ENCODE results near the gene LDLRAD4.

Gene LDLRAD4

GRCh38 chr18:13442451-13442850 lies 223.9 kb downstream of the LDLRAD4 start:
- Histone ChIP-seq H3K27me3 (ENCODE audit: control insufficient read depth in 3 of 3, insufficient read depth in 3 of 3, low read depth in 1 of 3, low read length in 3 of 3) (peaks cover 0 to 32% (median 14%) of the 10 kb centered on the region in 3 experiments), H3K14ac (ENCODE audit: low read length) (no peak overlapping the region), H2BK12ac (ENCODE audit: low read length) (no peak overlapping the region), H2BK120ac (ENCODE audit: low read depth, low read length) (no peak overlapping the region), H3K18ac (ENCODE audit: low read length) (peak overlapping the region; percentile 74), H2AFZ (ENCODE audit: low read length) (no peak overlapping the region), H3K4me3 (ENCODE audit: low read length in 2 of 2) (no peak overlapping the region), H3K23ac (ENCODE audit: low read depth, low read length, poor library complexity) (peak overlapping the region; percentile 58), H3K27ac (replicated peaks; ENCODE audit: low read length) (no peak overlapping the region), H3K4me1 (ENCODE audit: control insufficient read depth in 2 of 2, insufficient read depth in 1 of 2, low read depth in 1 of 2, low read length in 2 of 2) (peaks cover 0 to 6% of the 10 kb centered on the region in 2 donors), H4K91ac (ENCODE audit: low read depth, low read length, poor library complexity) (no peak overlapping the region), H2BK5ac (ENCODE audit: low read length) (no peak overlapping the region), H3K9me3 (replicated peaks in 1 of 2; ENCODE audit: control insufficient read depth in 2 of 2, insufficient read depth in 1 of 2, low read depth in 1 of 2, low read length in 2 of 2) (peaks cover 0 to 1% of the 10 kb centered on the region in 2 donors), H3K4ac (ENCODE audit: low read length) (no peak overlapping the region), H4K8ac (ENCODE audit: low read depth, low read length) (no peak overlapping the region), H3K4me2 (ENCODE audit: insufficient read depth, low read length, poor library complexity, severe bottlenecking) (no peak overlapping the region), H3K9ac (ENCODE audit: low read depth, low read length, poor library complexity) (peak overlapping the region; percentile 26), H2BK15ac (ENCODE audit: low read length) (no peak overlapping the region), H3K79me1 (ENCODE audit: low read depth, low read length) (peaks cover 3% of the 10 kb centered on the region), H2AK5ac (ENCODE audit: low read depth, low read length) (no peak overlapping the region), H3K36me3 (replicated peaks in 1 of 2; ENCODE audit: control insufficient read depth in 2 of 2, insufficient read depth in 2 of 2, low read length in 2 of 2) (peaks cover 0 to 2% of the 10 kb centered on the region in 2 donors)
- WGBS, 2 donors (ENCODE audit: extremely low coverage in 2 of 2, insufficient read length in 2 of 2, insufficient replicate concordance in 1 of 2): no CpG with 5 or more reads among the region's 17 CpGs
- DNase-seq (ENCODE audit: low spot score): no peak

GRCh38 chr18:13443552-13443951 lies 225.0 kb downstream of the LDLRAD4 start:
- Histone ChIP-seq H2BK5ac (ENCODE audit: low read length) (no peak overlapping the region), H2AK5ac (ENCODE audit: low read depth, low read length) (no peak overlapping the region), H2BK15ac (ENCODE audit: low read length) (no peak overlapping the region), H3K14ac (ENCODE audit: low read length) (no peak overlapping the region), H4K91ac (ENCODE audit: low read depth, low read length, poor library complexity) (no peak overlapping the region), H3K18ac (ENCODE audit: low read length) (no peak overlapping the region), H3K4me1 (ENCODE audit: control insufficient read depth in 2 of 2, insufficient read depth in 1 of 2, low read depth in 1 of 2, low read length in 2 of 2) (peaks cover 0 to 8% of the 10 kb centered on the region in 2 donors), H3K4me3 (ENCODE audit: low read length in 2 of 2) (no peak overlapping the region), H3K9ac (ENCODE audit: low read depth, low read length, poor library complexity) (no peak overlapping the region), H3K27ac (replicated peaks; ENCODE audit: low read length) (no peak overlapping the region), H3K36me3 (replicated peaks in 1 of 2; ENCODE audit: control insufficient read depth in 2 of 2, insufficient read depth in 2 of 2, low read length in 2 of 2) (peaks cover 0 to 2% of the 10 kb centered on the region in 2 donors), H2AFZ (ENCODE audit: low read length) (no peak overlapping the region), H4K8ac (ENCODE audit: low read depth, low read length) (no peak overlapping the region), H2BK120ac (ENCODE audit: low read depth, low read length) (no peak overlapping the region), H3K4ac (ENCODE audit: low read length) (no peak overlapping the region), H3K9me3 (replicated peaks in 1 of 2; ENCODE audit: control insufficient read depth in 2 of 2, insufficient read depth in 1 of 2, low read depth in 1 of 2, low read length in 2 of 2) (peaks cover 0 to 1% of the 10 kb centered on the region in 2 donors), H3K79me1 (ENCODE audit: low read depth, low read length) (peaks cover 3% of the 10 kb centered on the region), H2BK12ac (ENCODE audit: low read length) (no peak overlapping the region), H3K4me2 (ENCODE audit: insufficient read depth, low read length, poor library complexity, severe bottlenecking) (no peak overlapping the region), H3K23ac (ENCODE audit: low read depth, low read length, poor library complexity) (no peak overlapping the region), H3K27me3 (ENCODE audit: control insufficient read depth in 3 of 3, insufficient read depth in 3 of 3, low read depth in 1 of 3, low read length in 3 of 3) (peaks cover 0 to 43% (median 14%) of the 10 kb centered on the region in 3 experiments)
- no peak for DNase-seq (ENCODE audit: low spot score)
- WGBS, 2 donors (ENCODE audit: extremely low coverage in 2 of 2, insufficient read length in 2 of 2, insufficient replicate concordance in 1 of 2): no CpG with 5 or more reads among the region's 14 CpGs

- H3K14ac ChIP-seq (ENCODE audit: low read length): no peak overlapping the region
- H2BK120ac ChIP-seq (ENCODE audit: low read depth, low read length): no peak overlapping the region
- H2BK15ac ChIP-seq (ENCODE audit: low read length): no peak overlapping the region
- H4K8ac ChIP-seq (ENCODE audit: low read depth, low read length): no peak overlapping the region
- peaks cover 0 to 8% of the 10 kb centered on the region in 2 donors for H3K4me1 ChIP-seq (ENCODE audit: control insufficient read depth in 2 of 2, insufficient read depth in 1 of 2, low read depth in 1 of 2, low read length in 2 of 2)
- no peak for DNase-seq (ENCODE audit: low spot score)
- peak overlapping the region; percentile 83 for H3K23ac ChIP-seq (ENCODE audit: low read depth, low read length, poor library complexity)
- peaks cover 0 to 1% of the 10 kb centered on the region in 2 donors for H3K9me3 ChIP-seq (replicated peaks in 1 of 2; ENCODE audit: control insufficient read depth in 2 of 2, insufficient read depth in 1 of 2, low read depth in 1 of 2, low read length in 2 of 2)
- H3K4ac ChIP-seq (ENCODE audit: low read length): no peak overlapping the region
- H3K36me3 ChIP-seq (replicated peaks in 1 of 2; ENCODE audit: control insufficient read depth in 2 of 2, insufficient read depth in 2 of 2, low read length in 2 of 2): peaks cover 0 to 2% of the 10 kb centered on the region in 2 donors
- no CpG with 5 or more reads among the region's 8 CpGs for WGBS, 2 donors (ENCODE audit: extremely low coverage in 2 of 2, insufficient read length in 2 of 2, insufficient replicate concordance in 1 of 2)
- no peak overlapping the region for H3K4me3 ChIP-seq (ENCODE audit: low read length in 2 of 2)
- peaks cover 3% of the 10 kb centered on the region for H3K79me1 ChIP-seq (ENCODE audit: low read depth, low read length)
- no peak overlapping the region for H2AFZ ChIP-seq (ENCODE audit: low read length)
- H4K91ac ChIP-seq (ENCODE audit: low read depth, low read length, poor library complexity): no peak overlapping the region
- no peak overlapping the region for H3K18ac ChIP-seq (ENCODE audit: low read length)
- H3K27me3 ChIP-seq (ENCODE audit: control insufficient read depth in 3 of 3, insufficient read depth in 3 of 3, low read depth in 1 of 3, low read length in 3 of 3): peaks cover 0 to 53% (median 14%) of the 10 kb centered on the region in 3 experiments
- H2BK12ac ChIP-seq (ENCODE audit: low read length): no peak overlapping the region
- no peak overlapping the region for H3K9ac ChIP-seq (ENCODE audit: low read depth, low read length, poor library complexity)
- no peak overlapping the region for H3K27ac ChIP-seq (replicated peaks; ENCODE audit: low read length)
- H3K4me2 ChIP-seq (ENCODE audit: insufficient read depth, low read length, poor library complexity, severe bottlenecking): no peak overlapping the region
- H2BK5ac ChIP-seq (ENCODE audit: low read length): no peak overlapping the region
- no peak overlapping the region for H2AK5ac ChIP-seq (ENCODE audit: low read depth, low read length)
Observed at GRCh38 chr18:13444430-13445240, 226.1 kb downstream of the LDLRAD4 start.

- Histone ChIP-seq H3K4me3 (ENCODE audit: low read length in 2 of 2) (peak overlapping the region in 1 of 2 donors; percentile 56), H2BK120ac (ENCODE audit: low read depth, low read length) (no peak overlapping the region), H2AFZ (ENCODE audit: low read length) (no peak overlapping the region), H4K8ac (ENCODE audit: low read depth, low read length) (peak overlapping the region; percentile 67), H2BK12ac (ENCODE audit: low read length) (no peak overlapping the region), H3K23ac (ENCODE audit: low read depth, low read length, poor library complexity) (peak overlapping the region; percentile 83), H3K79me1 (ENCODE audit: low read depth, low read length) (peaks cover 3% of the 10 kb centered on the region), H3K9ac (ENCODE audit: low read depth, low read length, poor library complexity) (peak overlapping the region; percentile 7), H3K36me3 (replicated peaks in 1 of 2; ENCODE audit: control insufficient read depth in 2 of 2, insufficient read depth in 2 of 2, low read length in 2 of 2) (peaks cover 0 to 2% of the 10 kb centered on the region in 2 donors), H3K4me2 (ENCODE audit: insufficient read depth, low read length, poor library complexity, severe bottlenecking) (no peak overlapping the region), H2BK15ac (ENCODE audit: low read length) (no peak overlapping the region), H3K27ac (replicated peaks; ENCODE audit: low read length) (no peak overlapping the region), H3K9me3 (replicated peaks in 1 of 2; ENCODE audit: control insufficient read depth in 2 of 2, insufficient read depth in 1 of 2, low read depth in 1 of 2, low read length in 2 of 2) (peaks cover 0 to 1% of the 10 kb centered on the region in 2 donors), H3K14ac (ENCODE audit: low read length) (peak overlapping the region; percentile 78), H2AK5ac (ENCODE audit: low read depth, low read length) (no peak overlapping the region), H3K27me3 (ENCODE audit: control insufficient read depth in 3 of 3, insufficient read depth in 3 of 3, low read depth in 1 of 3, low read length in 3 of 3) (peaks cover 0 to 56% (median 14%) of the 10 kb centered on the region in 3 experiments), H2BK5ac (ENCODE audit: low read length) (no peak overlapping the region), H3K4ac (ENCODE audit: low read length) (peak overlapping the region; percentile 39), H3K4me1 (ENCODE audit: control insufficient read depth in 2 of 2, insufficient read depth in 1 of 2, low read depth in 1 of 2, low read length in 2 of 2) (peaks cover 0 to 8% of the 10 kb centered on the region in 2 donors), H3K18ac (ENCODE audit: low read length) (peak overlapping the region; percentile 18), H4K91ac (ENCODE audit: low read depth, low read length, poor library complexity) (peak overlapping the region; percentile 5)
- no CpG with 5 or more reads among the region's 6 CpGs for WGBS, 2 donors (ENCODE audit: extremely low coverage in 2 of 2, insufficient read length in 2 of 2, insufficient replicate concordance in 1 of 2)
- DNase-seq (ENCODE audit: low spot score): no peak
Observed at GRCh38 chr18:13445241-13445897, 226.8 kb downstream of the LDLRAD4 start.
